ENCODE data around the gene VSNL1.

Gene VSNL1

GRCh38 chr2:17540093-17540812 is at the start of gene VSNL1:
VSNL1 (plus strand) TSS chr2:17540696; CDS start chr2:17592075, 51,379 bp downstream.
- H3K27ac ChIP-seq: no peak within 1 kb of the TSS
- H3K27me3 ChIP-seq (replicated peaks): no peaks in the 10 kb centered on the region
- in situ Hi-C loops (cut with HindIII; ENCODE audit: low pct_ligation_motif_present, low sequenced_read_pairs): no loop called here
- peak; percentile 23 for TF ChIP-seq CTCF (IDR thresholded peaks at IDR 0.05; ENCODE audit: low read depth, low read length, missing control alignments)
- peak; percentile 80 for DNase-seq
- peak within 1 kb of the TSS; percentile 77 for H3K4me3 ChIP-seq (ENCODE audit: low read depth, low read length)
- no peaks in the 10 kb centered on the region for H3K36me3 ChIP-seq (replicated peaks)

GRCh38 chr2:17495590-17495989 is 44.9 kb upstream of the VSNL1 start:
- no peak overlapping the region for H3K27ac ChIP-seq
- H3K36me3 ChIP-seq (replicated peaks): no peaks in the 10 kb centered on the region
- TF ChIP-seq CTCF (IDR thresholded peaks at IDR 0.05; ENCODE audit: low read depth, low read length, missing control alignments): no peak
- H3K27me3 ChIP-seq (replicated peaks): no peaks in the 10 kb centered on the region
- DNase-seq: no peak
- H3K4me3 ChIP-seq (ENCODE audit: low read depth, low read length): no peak overlapping the region
- in situ Hi-C loops (cut with HindIII; ENCODE audit: low pct_ligation_motif_present, low sequenced_read_pairs): no loop called here

GRCh38 chr2:17497718-17498117 is 42.8 kb upstream of the VSNL1 start:
- no peak for DNase-seq
- in situ Hi-C loops (cut with HindIII; ENCODE audit: low pct_ligation_motif_present, low sequenced_read_pairs): no loop called here
- Histone ChIP-seq H3K27ac (no peak overlapping the region), H3K27me3 (replicated peaks) (no peaks in the 10 kb centered on the region), H3K4me3 (ENCODE audit: low read depth, low read length) (no peak overlapping the region), H3K36me3 (replicated peaks) (no peaks in the 10 kb centered on the region)
- no peak for TF ChIP-seq CTCF (IDR thresholded peaks at IDR 0.05; ENCODE audit: low read depth, low read length, missing control alignments)

- in situ Hi-C loops (cut with HindIII; ENCODE audit: low pct_ligation_motif_present, low sequenced_read_pairs): no loop called here
- no peak for DNase-seq
- H3K36me3 ChIP-seq (replicated peaks): no peaks in the 10 kb centered on the region
- H3K27ac ChIP-seq: no peak overlapping the region
- TF ChIP-seq CTCF (IDR thresholded peaks at IDR 0.05; ENCODE audit: low read depth, low read length, missing control alignments): no peak
- no peaks in the 10 kb centered on the region for H3K27me3 ChIP-seq (replicated peaks)
- H3K4me3 ChIP-seq (ENCODE audit: low read depth, low read length): no peak overlapping the region
Observed at GRCh38 chr2:17506736-17507616, 33.5 kb upstream of the VSNL1 start.

GRCh38 chr2:17515652-17516051 is 24.8 kb upstream of the VSNL1 start:
- in situ Hi-C loops (cut with HindIII; ENCODE audit: low pct_ligation_motif_present, low sequenced_read_pairs): no loop called here
- Histone ChIP-seq H3K4me3 (ENCODE audit: low read depth, low read length) (no peak overlapping the region), H3K27ac (no peak overlapping the region), H3K27me3 (replicated peaks) (no peaks in the 10 kb centered on the region), H3K36me3 (replicated peaks) (no peaks in the 10 kb centered on the region)
- no peak for TF ChIP-seq CTCF (IDR thresholded peaks at IDR 0.05; ENCODE audit: low read depth, low read length, missing control alignments)
- DNase-seq: no peak

Data from brain microvascular endothelial cell (primary cell).